ENCODE results near the gene SMPD3.

DNA sequence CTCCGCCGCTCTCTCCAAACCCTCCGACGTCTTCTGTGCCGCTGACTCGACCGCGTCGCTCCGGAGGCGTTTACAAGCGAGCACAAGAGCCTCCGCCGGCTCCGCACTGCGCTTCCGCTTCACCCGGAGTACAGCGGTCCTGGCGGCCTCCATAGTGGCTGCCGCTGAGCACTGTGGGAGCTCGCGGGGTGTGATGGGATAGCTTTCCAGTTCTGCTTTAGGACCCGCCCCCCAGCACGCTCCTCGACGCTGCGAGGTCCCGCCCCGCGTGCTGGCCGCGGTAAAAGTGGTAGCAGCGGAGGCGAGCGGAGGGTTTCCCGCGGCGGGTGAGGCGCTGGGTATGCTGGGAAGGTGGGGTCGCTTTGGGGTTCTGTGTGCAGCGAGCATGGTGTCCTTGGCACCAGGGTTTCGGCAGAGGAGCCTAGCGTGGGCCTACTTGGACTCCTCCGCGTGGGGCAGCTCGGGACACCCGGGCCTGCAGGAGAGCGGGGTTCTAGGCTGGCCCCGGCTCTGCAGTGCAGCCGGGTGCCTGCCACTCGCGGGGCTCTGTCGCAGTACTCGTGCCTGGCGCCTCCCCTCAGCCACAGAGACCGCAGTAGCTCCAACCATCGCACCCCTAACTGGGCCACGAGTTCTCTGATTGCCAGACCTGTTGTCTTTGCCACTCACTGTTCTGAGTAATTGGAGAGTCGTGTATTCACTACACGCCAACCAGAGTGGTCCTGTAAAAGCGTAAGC is 137.4 kb downstream of the SMPD3 start, which contains the start of the genes PRMT7 and SLC7A6OS:
- TF ChIP-seq, protein P1, sequence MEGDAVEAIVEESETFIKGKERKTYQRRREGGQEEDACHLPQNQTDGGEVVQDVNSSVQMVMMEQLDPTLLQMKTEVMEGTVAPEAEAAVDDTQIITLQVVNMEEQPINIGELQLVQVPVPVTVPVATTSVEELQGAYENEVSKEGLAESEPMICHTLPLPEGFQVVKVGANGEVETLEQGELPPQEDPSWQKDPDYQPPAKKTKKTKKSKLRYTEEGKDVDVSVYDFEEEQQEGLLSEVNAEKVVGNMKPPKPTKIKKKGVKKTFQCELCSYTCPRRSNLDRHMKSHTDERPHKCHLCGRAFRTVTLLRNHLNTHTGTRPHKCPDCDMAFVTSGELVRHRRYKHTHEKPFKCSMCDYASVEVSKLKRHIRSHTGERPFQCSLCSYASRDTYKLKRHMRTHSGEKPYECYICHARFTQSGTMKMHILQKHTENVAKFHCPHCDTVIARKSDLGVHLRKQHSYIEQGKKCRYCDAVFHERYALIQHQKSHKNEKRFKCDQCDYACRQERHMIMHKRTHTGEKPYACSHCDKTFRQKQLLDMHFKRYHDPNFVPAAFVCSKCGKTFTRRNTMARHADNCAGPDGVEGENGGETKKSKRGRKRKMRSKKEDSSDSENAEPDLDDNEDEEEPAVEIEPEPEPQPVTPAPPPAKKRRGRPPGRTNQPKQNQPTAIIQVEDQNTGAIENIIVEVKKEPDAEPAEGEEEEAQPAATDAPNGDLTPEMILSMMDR (IDR thresholded peaks at IDR 0.05): peak in 2 of 3 experiments; percentile 35 to 47
- TF ChIP-seq POLR2A (IDR thresholded peaks at IDR 0.05): no peak
